ENCODE data around the gene TNFAIP6.

GRCh38 chr2:151343073-151343472 is 14.3 kb upstream of the TNFAIP6 start:
- no peak for TF ChIP-seq TAF1 (IDR thresholded peaks at IDR 0.05; ENCODE audit: borderline replicate concordance, low read depth, low read length)
- TF ChIP-seq SMC3 (IDR thresholded peaks at IDR 0.05; ENCODE audit: low read depth, low read length) = no peak
- no peak for TF ChIP-seq REST (IDR thresholded peaks at IDR 0.05; ENCODE audit: low read depth, low read length)
- no peak for TF ChIP-seq CTCF (IDR thresholded peaks at IDR 0.05)
- TF ChIP-seq SIN3A (IDR thresholded peaks at IDR 0.05; ENCODE audit: borderline replicate concordance, low read depth, low read length) = no peak
- no peak for TF ChIP-seq EZH2phosphoT487 (IDR thresholded peaks at IDR 0.05; ENCODE audit: borderline replicate concordance, low read depth)
- TF ChIP-seq RFX5 (IDR thresholded peaks at IDR 0.05; ENCODE audit: low read length) = no peak
- TF ChIP-seq EP300 (IDR thresholded peaks at IDR 0.05; ENCODE audit: borderline replicate concordance in 1 of 2, low read depth in 1 of 2, low read length in 1 of 2) = no peak
- no peak for TF ChIP-seq TCF12 (IDR thresholded peaks at IDR 0.05)
- TF ChIP-seq USF1 (IDR thresholded peaks at IDR 0.05; ENCODE audit: borderline replicate concordance, low read depth) = no peak
- no peak for TF ChIP-seq MEF2A (IDR thresholded peaks at IDR 0.05; ENCODE audit: borderline replicate concordance, low read depth)

All from SK-N-SH (cell line).